Vagina (tissue), 2 donors: ENCODE results near the gene SLC3A2.

Source experiments
- POLR2A ChIP-seq, 2 donors: fragments of 450-650 bp; IDR thresholded peaks; one replicate each; pipeline ENCODE4 v1.6.1; 2017; ENCODE audit warnings: antibody characterized with exemption in 2 of 2, mild to moderate bottlenecking in 2 of 2, moderate library complexity in 2 of 2
- TF ChIP-seq, protein P1 (sequence below), 3 experiments: fragments of 450-650 bp in 2 of 3; fragments of 200-600 bp in 1 of 3; sonication (generic) in 1 of 3; IDR thresholded peaks; one replicate each; pipeline ENCODE4 v1.5.1; 2017 to 2019; ENCODE audit warnings: antibody characterized with exemption in 3 of 3, mild to moderate bottlenecking in 2 of 3, moderate library complexity in 2 of 3

DNA sequence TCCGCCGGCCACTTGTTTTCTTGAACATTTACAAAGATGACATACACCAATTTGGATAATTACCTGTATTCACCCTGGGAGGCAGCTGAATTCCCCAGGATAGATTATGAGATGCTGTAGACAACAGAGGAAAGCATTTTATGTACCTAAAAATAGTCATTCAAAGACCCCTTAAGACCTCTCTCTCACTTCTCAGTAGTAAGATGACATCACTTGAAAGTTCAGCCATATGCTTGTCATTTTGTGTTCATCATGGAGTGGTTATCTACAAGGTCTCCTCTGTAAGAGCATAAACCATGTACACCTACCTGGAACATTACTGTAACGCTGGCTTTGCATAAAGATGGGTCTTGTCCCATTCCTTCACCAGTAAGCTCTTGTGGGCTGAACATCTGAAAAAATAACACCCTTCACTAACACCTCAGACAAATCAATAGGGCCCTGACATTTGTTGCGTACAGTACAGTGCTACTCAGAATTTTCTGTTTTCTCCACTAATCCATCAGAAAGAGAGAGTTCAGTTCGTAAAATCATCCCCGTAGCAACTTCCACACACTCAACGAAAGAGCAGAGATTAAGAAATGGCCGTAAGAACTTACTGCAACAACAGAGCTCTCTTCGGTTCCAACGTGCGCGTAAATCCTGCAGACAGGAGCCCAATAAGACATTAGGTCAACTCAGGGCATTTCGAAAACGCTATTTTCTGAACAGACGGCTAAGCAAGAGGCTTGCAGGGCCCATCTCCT, 25.7 kb upstream of the SLC3A2 start:
- no peak for TF ChIP-seq POLR2A (IDR thresholded peaks at IDR 0.05)
- TF ChIP-seq, protein P1, sequence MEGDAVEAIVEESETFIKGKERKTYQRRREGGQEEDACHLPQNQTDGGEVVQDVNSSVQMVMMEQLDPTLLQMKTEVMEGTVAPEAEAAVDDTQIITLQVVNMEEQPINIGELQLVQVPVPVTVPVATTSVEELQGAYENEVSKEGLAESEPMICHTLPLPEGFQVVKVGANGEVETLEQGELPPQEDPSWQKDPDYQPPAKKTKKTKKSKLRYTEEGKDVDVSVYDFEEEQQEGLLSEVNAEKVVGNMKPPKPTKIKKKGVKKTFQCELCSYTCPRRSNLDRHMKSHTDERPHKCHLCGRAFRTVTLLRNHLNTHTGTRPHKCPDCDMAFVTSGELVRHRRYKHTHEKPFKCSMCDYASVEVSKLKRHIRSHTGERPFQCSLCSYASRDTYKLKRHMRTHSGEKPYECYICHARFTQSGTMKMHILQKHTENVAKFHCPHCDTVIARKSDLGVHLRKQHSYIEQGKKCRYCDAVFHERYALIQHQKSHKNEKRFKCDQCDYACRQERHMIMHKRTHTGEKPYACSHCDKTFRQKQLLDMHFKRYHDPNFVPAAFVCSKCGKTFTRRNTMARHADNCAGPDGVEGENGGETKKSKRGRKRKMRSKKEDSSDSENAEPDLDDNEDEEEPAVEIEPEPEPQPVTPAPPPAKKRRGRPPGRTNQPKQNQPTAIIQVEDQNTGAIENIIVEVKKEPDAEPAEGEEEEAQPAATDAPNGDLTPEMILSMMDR (IDR thresholded peaks at IDR 0.05), result no peak
